ENCODE results near the gene ITGA11. TPM values are rescaled to one million over a fixed set of nuclear protein-coding genes. Genes with fewer than 3 reads are reported as not detected.

ITGA11 gene
- total and polyA plus RNA-seq, 2 donors (not counting 1 experiment from before 2014, with no cell fraction given), result 21.5 to 29.6 TPM

DNA sequence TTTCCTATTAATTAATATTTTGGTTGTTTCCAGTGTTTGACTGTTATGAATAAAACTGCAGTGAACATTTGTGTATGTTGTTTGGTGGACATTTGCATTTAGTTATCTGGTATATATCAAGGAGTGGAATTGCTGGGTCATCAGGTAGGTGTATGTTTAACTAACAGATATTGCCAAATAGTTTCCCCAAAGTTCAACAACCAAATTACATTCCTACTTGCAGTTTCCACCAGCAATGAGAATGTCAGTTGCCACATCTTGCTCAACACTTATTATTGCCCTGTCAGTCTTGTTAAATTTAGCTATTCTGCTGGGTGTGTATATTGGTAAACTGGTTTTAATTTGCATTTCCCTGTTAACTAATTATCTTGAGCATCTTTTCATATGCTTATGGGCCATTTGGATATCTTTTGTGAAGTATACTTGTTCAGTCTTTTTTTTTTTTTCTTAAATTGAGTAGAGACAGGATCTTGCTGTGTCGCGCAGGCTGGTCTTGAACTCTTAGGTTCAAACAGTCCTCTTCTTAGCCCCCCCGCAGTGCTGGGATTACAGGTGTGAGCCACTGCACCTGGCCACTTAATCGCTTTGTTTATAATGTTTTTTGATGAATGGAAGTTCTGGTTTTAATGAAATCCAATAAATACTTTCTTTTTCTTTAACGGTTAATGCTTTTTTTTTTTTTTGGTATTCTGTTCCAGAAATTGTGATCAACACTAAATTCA is 146.5 kb downstream of the ITGA11 start:
- no peak overlapping the region for H2AFZ ChIP-seq (ENCODE audit: low read length)
- no peak overlapping the region for H3K4me3 ChIP-seq (replicated peaks in 1 of 4; ENCODE audit: control extremely low read depth in 1 of 4, insufficient read depth in 1 of 4, low read depth in 3 of 4, low read length in 4 of 4)
- H4K20me1 ChIP-seq (ENCODE audit: control insufficient read depth, extremely low read depth, insufficient read depth, low read length), result peaks cover 7% of the 10 kb centered on the region
- no peak overlapping the region for H3K9ac ChIP-seq (ENCODE audit: insufficient read depth, low read length)
- H3K9me3 ChIP-seq (ENCODE audit: control insufficient read depth, insufficient read depth, low read depth, low read length), result no peaks in the 10 kb centered on the region
- no peaks in the 10 kb centered on the region for H3K27me3 ChIP-seq (ENCODE audit: control insufficient read depth, insufficient read depth, low read length)
- peaks cover 3% of the 10 kb centered on the region for H3K4me1 ChIP-seq (ENCODE audit: control insufficient read depth, extremely low read depth, insufficient read depth, low read length)
- no peak for DNase-seq (ENCODE audit: low read depth in 2 of 2)
- TF ChIP-seq, protein P1, sequence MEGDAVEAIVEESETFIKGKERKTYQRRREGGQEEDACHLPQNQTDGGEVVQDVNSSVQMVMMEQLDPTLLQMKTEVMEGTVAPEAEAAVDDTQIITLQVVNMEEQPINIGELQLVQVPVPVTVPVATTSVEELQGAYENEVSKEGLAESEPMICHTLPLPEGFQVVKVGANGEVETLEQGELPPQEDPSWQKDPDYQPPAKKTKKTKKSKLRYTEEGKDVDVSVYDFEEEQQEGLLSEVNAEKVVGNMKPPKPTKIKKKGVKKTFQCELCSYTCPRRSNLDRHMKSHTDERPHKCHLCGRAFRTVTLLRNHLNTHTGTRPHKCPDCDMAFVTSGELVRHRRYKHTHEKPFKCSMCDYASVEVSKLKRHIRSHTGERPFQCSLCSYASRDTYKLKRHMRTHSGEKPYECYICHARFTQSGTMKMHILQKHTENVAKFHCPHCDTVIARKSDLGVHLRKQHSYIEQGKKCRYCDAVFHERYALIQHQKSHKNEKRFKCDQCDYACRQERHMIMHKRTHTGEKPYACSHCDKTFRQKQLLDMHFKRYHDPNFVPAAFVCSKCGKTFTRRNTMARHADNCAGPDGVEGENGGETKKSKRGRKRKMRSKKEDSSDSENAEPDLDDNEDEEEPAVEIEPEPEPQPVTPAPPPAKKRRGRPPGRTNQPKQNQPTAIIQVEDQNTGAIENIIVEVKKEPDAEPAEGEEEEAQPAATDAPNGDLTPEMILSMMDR (conservative IDR thresholded peaks at IDR 0.05 in 1 of 2, IDR thresholded peaks at IDR 0.05 in 1 of 2; ENCODE audit: low read depth in 1 of 2, low read length in 2 of 2), result no peak
- TF ChIP-seq EZH2 (IDR thresholded peaks at IDR 0.05; ENCODE audit: low read length, missing control alignments), result no peak
- peaks cover 4% of the 10 kb centered on the region for H3K36me3 ChIP-seq (ENCODE audit: control insufficient read depth, insufficient read depth, low read length)
- H3K4me2 ChIP-seq (ENCODE audit: extremely low read depth, insufficient read depth, low read length), result no peak overlapping the region
- peaks cover 98% of the 10 kb centered on the region for H3K79me2 ChIP-seq (ENCODE audit: control insufficient read depth, insufficient read depth, low read length)
- H3K27ac ChIP-seq (ENCODE audit: insufficient read depth, low read length), result no peak overlapping the region

DNA sequence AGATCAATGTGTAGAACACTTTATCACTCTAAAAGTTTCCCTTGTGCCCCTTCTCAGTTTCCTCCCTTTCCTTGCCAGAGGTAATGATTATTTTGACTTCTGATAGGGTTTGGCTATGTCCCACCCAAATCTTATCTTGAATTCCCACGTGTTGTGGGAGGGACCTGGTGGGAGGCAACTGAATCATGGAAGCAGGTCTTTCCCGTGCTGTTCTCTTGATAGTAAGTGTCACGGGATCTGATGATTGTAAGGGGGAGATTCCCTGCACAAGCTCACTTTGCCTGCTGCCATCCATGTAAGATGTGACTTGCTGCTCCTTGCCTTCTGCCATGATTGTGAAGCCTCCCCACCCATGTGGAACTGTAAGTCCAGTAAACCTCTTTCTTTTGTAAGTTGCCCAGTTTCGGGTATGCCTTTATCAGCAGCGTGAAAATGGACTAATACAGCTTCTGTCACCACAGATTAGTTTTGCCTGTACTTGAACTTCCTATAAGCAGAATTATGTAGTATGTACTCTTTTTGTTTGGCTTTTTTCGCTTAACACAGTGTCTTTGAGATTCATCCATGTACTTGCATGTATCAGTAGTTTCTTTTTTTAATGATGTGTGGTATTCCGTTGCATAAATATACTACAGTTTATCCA is 147.2 kb downstream of the ITGA11 start:
- peaks cover 99% of the 10 kb centered on the region for H3K79me2 ChIP-seq (ENCODE audit: control insufficient read depth, insufficient read depth, low read length)
- H3K4me3 ChIP-seq (replicated peaks in 1 of 4; ENCODE audit: control extremely low read depth in 1 of 4, insufficient read depth in 1 of 4, low read depth in 3 of 4, low read length in 4 of 4), result no peak overlapping the region
- H3K9me3 ChIP-seq (ENCODE audit: control insufficient read depth, insufficient read depth, low read depth, low read length), result no peaks in the 10 kb centered on the region
- peaks cover 3% of the 10 kb centered on the region for H3K36me3 ChIP-seq (ENCODE audit: control insufficient read depth, insufficient read depth, low read length)
- peaks cover 5% of the 10 kb centered on the region for H3K4me1 ChIP-seq (ENCODE audit: control insufficient read depth, extremely low read depth, insufficient read depth, low read length)
- no peaks in the 10 kb centered on the region for H3K27me3 ChIP-seq (ENCODE audit: control insufficient read depth, insufficient read depth, low read length)
- H3K27ac ChIP-seq (ENCODE audit: insufficient read depth, low read length), result no peak overlapping the region
- no peak overlapping the region for H2AFZ ChIP-seq (ENCODE audit: low read length)
- no peak overlapping the region for H3K9ac ChIP-seq (ENCODE audit: insufficient read depth, low read length)
- TF ChIP-seq, protein P1 (conservative IDR thresholded peaks at IDR 0.05 in 1 of 2, IDR thresholded peaks at IDR 0.05 in 1 of 2; ENCODE audit: low read depth in 1 of 2, low read length in 2 of 2), result no peak
- no peak for TF ChIP-seq EZH2 (IDR thresholded peaks at IDR 0.05; ENCODE audit: low read length, missing control alignments)
- H3K4me2 ChIP-seq (ENCODE audit: extremely low read depth, insufficient read depth, low read length), result no peak overlapping the region
- no peak for DNase-seq (ENCODE audit: low read depth in 2 of 2)
- peaks cover 11% of the 10 kb centered on the region for H4K20me1 ChIP-seq (ENCODE audit: control insufficient read depth, extremely low read depth, insufficient read depth, low read length)

DNA sequence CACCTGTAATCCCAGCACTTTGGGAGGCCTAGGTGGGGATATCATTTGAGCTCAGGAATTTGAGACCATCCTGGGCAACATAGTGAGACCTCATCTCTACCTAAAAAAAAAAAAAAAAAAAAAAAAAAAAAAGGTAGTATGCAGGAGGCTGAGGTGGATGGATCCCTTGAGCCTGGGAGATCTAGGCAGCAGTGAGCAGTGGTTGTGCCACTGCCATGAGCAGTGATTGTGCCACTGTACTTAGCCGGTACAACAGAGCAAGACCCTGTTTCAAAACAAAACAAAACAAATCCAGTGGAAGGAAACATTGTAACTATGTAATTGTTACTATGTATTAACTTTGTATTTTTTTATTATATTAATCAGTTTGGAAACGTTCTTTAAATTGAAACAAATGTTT is 148.6 kb downstream of the ITGA11 start:
- H3K4me2 ChIP-seq (ENCODE audit: extremely low read depth, insufficient read depth, low read length), result no peak overlapping the region
- H3K9ac ChIP-seq (ENCODE audit: insufficient read depth, low read length), result no peak overlapping the region
- no peak overlapping the region for H3K4me3 ChIP-seq (replicated peaks in 1 of 4; ENCODE audit: control extremely low read depth in 1 of 4, insufficient read depth in 1 of 4, low read depth in 3 of 4, low read length in 4 of 4)
- no peak overlapping the region for H3K27ac ChIP-seq (ENCODE audit: insufficient read depth, low read length)
- H2AFZ ChIP-seq (ENCODE audit: low read length), result no peak overlapping the region
- peaks cover 14% of the 10 kb centered on the region for H4K20me1 ChIP-seq (ENCODE audit: control insufficient read depth, extremely low read depth, insufficient read depth, low read length)
- no peaks in the 10 kb centered on the region for H3K27me3 ChIP-seq (ENCODE audit: control insufficient read depth, insufficient read depth, low read length)
- H3K4me1 ChIP-seq (ENCODE audit: control insufficient read depth, extremely low read depth, insufficient read depth, low read length), result peaks cover 5% of the 10 kb centered on the region
- H3K9me3 ChIP-seq (ENCODE audit: control insufficient read depth, insufficient read depth, low read depth, low read length), result no peaks in the 10 kb centered on the region
- TF ChIP-seq, protein P1 (conservative IDR thresholded peaks at IDR 0.05 in 1 of 2, IDR thresholded peaks at IDR 0.05 in 1 of 2; ENCODE audit: low read depth in 1 of 2, low read length in 2 of 2), result no peak
- TF ChIP-seq EZH2 (IDR thresholded peaks at IDR 0.05; ENCODE audit: low read length, missing control alignments), result no peak
- H3K36me3 ChIP-seq (ENCODE audit: control insufficient read depth, insufficient read depth, low read length), result no peaks in the 10 kb centered on the region
- H3K79me2 ChIP-seq (ENCODE audit: control insufficient read depth, insufficient read depth, low read length), result peaks cover 100% of the 10 kb centered on the region
- DNase-seq (ENCODE audit: low read depth in 2 of 2), result no peak

Data from fibroblast of lung (primary cell).